Memory B cell (primary cell): Measurements from ENCODE around the gene SAP30L.

ENCODE experiments used
- ATAC-seq: fragments of 150-1000 bp; cut with Tn5 transposase; 2 replicates; pipeline ENCODE4 v1.10.0; 2021; ENCODE audit warnings: low read depth, mild to moderate bottlenecking, moderate library complexity
- DNase-seq, 2 donors: peaks; one replicate each; pipeline ENCODE4 v3.0.0; 2022; ENCODE audit warnings: low spot score in 2 of 2
- H3K27ac Mint-ChIP-seq: one replicate; pipeline ENCODE4 v1.8.0; 2022; ENCODE audit warnings: mild to moderate bottlenecking, moderate library complexity, mixed read lengths
- H3K27me3 Mint-ChIP-seq: one replicate; pipeline ENCODE4 v1.8.0; 2022; ENCODE audit warnings: mixed read lengths
- H3K36me3 Mint-ChIP-seq: one replicate; pipeline ENCODE4 v1.8.0; 2022; ENCODE audit warnings: mild to moderate bottlenecking, mixed read lengths
- H3K4me1 Mint-ChIP-seq: one replicate; pipeline ENCODE4 v1.8.0; 2022; ENCODE audit warnings: mixed read lengths
- H3K4me3 Mint-ChIP-seq: one replicate; pipeline ENCODE4 v1.8.0; 2022; ENCODE audit warnings: mild to moderate bottlenecking, moderate library complexity, mixed read lengths
- H3K9me3 Mint-ChIP-seq: one replicate; pipeline ENCODE4 v1.8.0; 2022; ENCODE audit warnings: mixed read lengths

SAP30L gene

GRCh38 chr5:154409230-154409840, 36.5 kb upstream of the SAP30L start:
- Mint-ChIP-seq H3K4me3 (no peak overlapping the region), H3K4me1 (peaks cover 7% of the 10 kb centered on the region), H3K9me3 (no peaks in the 10 kb centered on the region), H3K27ac (no peak overlapping the region), H3K36me3 (peaks cover 14% of the 10 kb centered on the region), H3K27me3 (no peaks in the 10 kb centered on the region)
- ATAC-seq (no peak), DNase-seq (no peak)

GRCh38 chr5:154410008-154410407, 35.8 kb upstream of the SAP30L start:
- H3K4me1 Mint-ChIP-seq: peaks cover 4% of the 10 kb centered on the region
- H3K36me3 Mint-ChIP-seq: peaks cover 16% of the 10 kb centered on the region
- no peak overlapping the region for H3K27ac Mint-ChIP-seq
- no peak for DNase-seq
- H3K9me3 Mint-ChIP-seq: no peaks in the 10 kb centered on the region
- no peaks in the 10 kb centered on the region for H3K27me3 Mint-ChIP-seq
- no peak for ATAC-seq
- H3K4me3 Mint-ChIP-seq: no peak overlapping the region

- no peaks in the 10 kb centered on the region for H3K27me3 Mint-ChIP-seq
- H3K4me1 Mint-ChIP-seq: no peaks in the 10 kb centered on the region
- H3K4me3 Mint-ChIP-seq: no peak overlapping the region
- no peak overlapping the region for H3K27ac Mint-ChIP-seq
- peaks cover 16% of the 10 kb centered on the region for H3K36me3 Mint-ChIP-seq
- DNase-seq (no peak), ATAC-seq (no peak)
- H3K9me3 Mint-ChIP-seq: no peaks in the 10 kb centered on the region
These were observed 35.0 kb upstream of the SAP30L start for GRCh38 chr5:154410786-154411185.

- no peak for ATAC-seq
- Mint-ChIP-seq H3K36me3 (peaks cover 16% of the 10 kb centered on the region), H3K27me3 (no peaks in the 10 kb centered on the region), H3K4me3 (no peak overlapping the region), H3K4me1 (peaks cover under 1% of the 10 kb centered on the region), H3K27ac (no peak overlapping the region), H3K9me3 (no peaks in the 10 kb centered on the region)
- DNase-seq: no peak
These were observed 34.5 kb upstream of the SAP30L start for GRCh38 chr5:154411338-154411737.

GRCh38 chr5:154412316-154412715, 33.5 kb upstream of the SAP30L start:
- no peaks in the 10 kb centered on the region for H3K27me3 Mint-ChIP-seq
- H3K9me3 Mint-ChIP-seq: no peaks in the 10 kb centered on the region
- no peak overlapping the region for H3K27ac Mint-ChIP-seq
- DNase-seq (no peak), ATAC-seq (no peak)
- peaks cover 7% of the 10 kb centered on the region for H3K4me1 Mint-ChIP-seq
- peaks cover 14% of the 10 kb centered on the region for H3K36me3 Mint-ChIP-seq
- no peak overlapping the region for H3K4me3 Mint-ChIP-seq

- no peaks in the 10 kb centered on the region for H3K9me3 Mint-ChIP-seq
- H3K27me3 Mint-ChIP-seq: no peaks in the 10 kb centered on the region
- peaks cover 14% of the 10 kb centered on the region for H3K36me3 Mint-ChIP-seq
- H3K4me3 Mint-ChIP-seq: no peak overlapping the region
- no peak for ATAC-seq
- no peak overlapping the region for H3K27ac Mint-ChIP-seq
- H3K4me1 Mint-ChIP-seq: peaks cover 7% of the 10 kb centered on the region
- no peak for DNase-seq
These were observed 32.9 kb upstream of the SAP30L start for GRCh38 chr5:154412925-154413324.

- ATAC-seq: no peak
- no peaks in the 10 kb centered on the region for H3K9me3 Mint-ChIP-seq
- H3K4me1 Mint-ChIP-seq: peaks cover 7% of the 10 kb centered on the region
- no peak for DNase-seq
- H3K27ac Mint-ChIP-seq: peak overlapping the region; percentile 56
- H3K27me3 Mint-ChIP-seq: no peaks in the 10 kb centered on the region
- no peak overlapping the region for H3K4me3 Mint-ChIP-seq
- peaks cover 21% of the 10 kb centered on the region for H3K36me3 Mint-ChIP-seq
These were observed 30.7 kb upstream of the SAP30L start for GRCh38 chr5:154415114-154415513.

GRCh38 chr5:154418344-154418820, 27.4 kb upstream of the SAP30L start:
- Mint-ChIP-seq H3K9me3 (peaks cover 3% of the 10 kb centered on the region), H3K36me3 (peaks cover 27% of the 10 kb centered on the region), H3K27me3 (no peaks in the 10 kb centered on the region), H3K4me1 (peaks cover 7% of the 10 kb centered on the region), H3K27ac (peak overlapping the region; percentile 63), H3K4me3 (no peak overlapping the region)
- ATAC-seq (no peak), DNase-seq (no peak)

GRCh38 chr5:154419236-154419635, 26.6 kb upstream of the SAP30L start:
- ATAC-seq: no peak
- Mint-ChIP-seq H3K36me3 (peaks cover 31% of the 10 kb centered on the region), H3K27ac (no peak overlapping the region), H3K27me3 (no peaks in the 10 kb centered on the region), H3K4me3 (no peak overlapping the region), H3K4me1 (peaks cover 7% of the 10 kb centered on the region), H3K9me3 (peaks cover 6% of the 10 kb centered on the region)
- DNase-seq: no peak

- DNase-seq (no peak), ATAC-seq (no peak)
- H3K9me3 Mint-ChIP-seq: peaks cover 6% of the 10 kb centered on the region
- peaks cover 2% of the 10 kb centered on the region for H3K4me1 Mint-ChIP-seq
- H3K27me3 Mint-ChIP-seq: no peaks in the 10 kb centered on the region
- no peak overlapping the region for H3K4me3 Mint-ChIP-seq
- no peak overlapping the region for H3K27ac Mint-ChIP-seq
- peaks cover 31% of the 10 kb centered on the region for H3K36me3 Mint-ChIP-seq
These were observed 23.9 kb upstream of the SAP30L start for GRCh38 chr5:154421868-154422267.

- DNase-seq (no peak), ATAC-seq (no peak)
- peaks cover 6% of the 10 kb centered on the region for H3K9me3 Mint-ChIP-seq
- peaks cover 31% of the 10 kb centered on the region for H3K36me3 Mint-ChIP-seq
- H3K4me3 Mint-ChIP-seq: no peak overlapping the region
- no peaks in the 10 kb centered on the region for H3K27me3 Mint-ChIP-seq
- no peak overlapping the region for H3K27ac Mint-ChIP-seq
- no peaks in the 10 kb centered on the region for H3K4me1 Mint-ChIP-seq
These were observed 23.5 kb upstream of the SAP30L start for GRCh38 chr5:154422298-154422697.

- peaks cover 9% of the 10 kb centered on the region for H3K36me3 Mint-ChIP-seq
- H3K4me3 Mint-ChIP-seq: no peak overlapping the region
- H3K9me3 Mint-ChIP-seq: peaks cover 4% of the 10 kb centered on the region
- no peaks in the 10 kb centered on the region for H3K4me1 Mint-ChIP-seq
- no peak overlapping the region for H3K27ac Mint-ChIP-seq
- no peak for ATAC-seq
- H3K27me3 Mint-ChIP-seq: no peaks in the 10 kb centered on the region
- no peak for DNase-seq
These were observed 17.6 kb upstream of the SAP30L start for GRCh38 chr5:154428208-154428607.

GRCh38 chr5:154429341-154429740, 16.5 kb upstream of the SAP30L start:
- Mint-ChIP-seq H3K4me3 (no peak overlapping the region), H3K27ac (no peak overlapping the region), H3K9me3 (peaks cover 1% of the 10 kb centered on the region), H3K4me1 (no peaks in the 10 kb centered on the region), H3K36me3 (peaks cover 7% of the 10 kb centered on the region), H3K27me3 (no peaks in the 10 kb centered on the region)
- ATAC-seq: no peak
- no peak for DNase-seq

GRCh38 chr5:154430466-154430865, 15.3 kb upstream of the SAP30L start:
- Mint-ChIP-seq H3K9me3 (peaks cover 1% of the 10 kb centered on the region), H3K27me3 (no peaks in the 10 kb centered on the region), H3K4me3 (no peak overlapping the region), H3K27ac (no peak overlapping the region), H3K36me3 (peaks cover 6% of the 10 kb centered on the region), H3K4me1 (no peaks in the 10 kb centered on the region)
- no peak for ATAC-seq
- no peak for DNase-seq

GRCh38 chr5:154430961-154431630, 14.7 kb upstream of the SAP30L start:
- no peaks in the 10 kb centered on the region for H3K4me1 Mint-ChIP-seq
- peaks cover 11% of the 10 kb centered on the region for H3K36me3 Mint-ChIP-seq
- H3K9me3 Mint-ChIP-seq: peaks cover 1% of the 10 kb centered on the region
- H3K27ac Mint-ChIP-seq: peak overlapping the region; percentile 1
- no peaks in the 10 kb centered on the region for H3K27me3 Mint-ChIP-seq
- ATAC-seq: no peak
- H3K4me3 Mint-ChIP-seq: no peak overlapping the region
- no peak for DNase-seq
